ENCODE results near the gene TMEM91.

DNA sequence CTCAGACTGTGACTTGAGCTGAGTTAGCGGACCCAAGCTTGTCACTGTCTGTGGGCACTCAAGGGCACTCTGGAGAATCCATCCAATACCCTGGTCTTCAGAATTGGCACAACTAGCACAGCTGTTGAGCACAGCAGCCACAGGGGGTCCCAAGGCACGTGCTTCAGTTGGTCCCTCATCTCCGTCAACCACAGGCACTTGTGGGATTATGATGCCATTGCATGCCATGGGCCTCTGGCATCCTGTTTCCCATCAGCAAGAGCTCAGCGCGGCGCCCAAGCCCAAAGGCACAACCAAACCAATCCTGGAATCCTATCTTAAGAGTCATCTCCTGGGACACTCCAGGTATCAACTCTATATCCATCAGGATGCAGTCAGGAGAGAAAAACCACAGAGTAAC, 54.6 kb downstream of the TMEM91 start:
- TF ChIP-seq ATF1 (CRISPR knock-in tag; IDR thresholded peaks at IDR 0.05) (no peak), SOX15 (CRISPR knock-in tag; IDR thresholded peaks at IDR 0.05) (no peak)
- TF ChIP-seq, protein P1, sequence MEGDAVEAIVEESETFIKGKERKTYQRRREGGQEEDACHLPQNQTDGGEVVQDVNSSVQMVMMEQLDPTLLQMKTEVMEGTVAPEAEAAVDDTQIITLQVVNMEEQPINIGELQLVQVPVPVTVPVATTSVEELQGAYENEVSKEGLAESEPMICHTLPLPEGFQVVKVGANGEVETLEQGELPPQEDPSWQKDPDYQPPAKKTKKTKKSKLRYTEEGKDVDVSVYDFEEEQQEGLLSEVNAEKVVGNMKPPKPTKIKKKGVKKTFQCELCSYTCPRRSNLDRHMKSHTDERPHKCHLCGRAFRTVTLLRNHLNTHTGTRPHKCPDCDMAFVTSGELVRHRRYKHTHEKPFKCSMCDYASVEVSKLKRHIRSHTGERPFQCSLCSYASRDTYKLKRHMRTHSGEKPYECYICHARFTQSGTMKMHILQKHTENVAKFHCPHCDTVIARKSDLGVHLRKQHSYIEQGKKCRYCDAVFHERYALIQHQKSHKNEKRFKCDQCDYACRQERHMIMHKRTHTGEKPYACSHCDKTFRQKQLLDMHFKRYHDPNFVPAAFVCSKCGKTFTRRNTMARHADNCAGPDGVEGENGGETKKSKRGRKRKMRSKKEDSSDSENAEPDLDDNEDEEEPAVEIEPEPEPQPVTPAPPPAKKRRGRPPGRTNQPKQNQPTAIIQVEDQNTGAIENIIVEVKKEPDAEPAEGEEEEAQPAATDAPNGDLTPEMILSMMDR (IDR thresholded peaks at IDR 0.05) = no peak
- TF ChIP-seq, protein P2, sequence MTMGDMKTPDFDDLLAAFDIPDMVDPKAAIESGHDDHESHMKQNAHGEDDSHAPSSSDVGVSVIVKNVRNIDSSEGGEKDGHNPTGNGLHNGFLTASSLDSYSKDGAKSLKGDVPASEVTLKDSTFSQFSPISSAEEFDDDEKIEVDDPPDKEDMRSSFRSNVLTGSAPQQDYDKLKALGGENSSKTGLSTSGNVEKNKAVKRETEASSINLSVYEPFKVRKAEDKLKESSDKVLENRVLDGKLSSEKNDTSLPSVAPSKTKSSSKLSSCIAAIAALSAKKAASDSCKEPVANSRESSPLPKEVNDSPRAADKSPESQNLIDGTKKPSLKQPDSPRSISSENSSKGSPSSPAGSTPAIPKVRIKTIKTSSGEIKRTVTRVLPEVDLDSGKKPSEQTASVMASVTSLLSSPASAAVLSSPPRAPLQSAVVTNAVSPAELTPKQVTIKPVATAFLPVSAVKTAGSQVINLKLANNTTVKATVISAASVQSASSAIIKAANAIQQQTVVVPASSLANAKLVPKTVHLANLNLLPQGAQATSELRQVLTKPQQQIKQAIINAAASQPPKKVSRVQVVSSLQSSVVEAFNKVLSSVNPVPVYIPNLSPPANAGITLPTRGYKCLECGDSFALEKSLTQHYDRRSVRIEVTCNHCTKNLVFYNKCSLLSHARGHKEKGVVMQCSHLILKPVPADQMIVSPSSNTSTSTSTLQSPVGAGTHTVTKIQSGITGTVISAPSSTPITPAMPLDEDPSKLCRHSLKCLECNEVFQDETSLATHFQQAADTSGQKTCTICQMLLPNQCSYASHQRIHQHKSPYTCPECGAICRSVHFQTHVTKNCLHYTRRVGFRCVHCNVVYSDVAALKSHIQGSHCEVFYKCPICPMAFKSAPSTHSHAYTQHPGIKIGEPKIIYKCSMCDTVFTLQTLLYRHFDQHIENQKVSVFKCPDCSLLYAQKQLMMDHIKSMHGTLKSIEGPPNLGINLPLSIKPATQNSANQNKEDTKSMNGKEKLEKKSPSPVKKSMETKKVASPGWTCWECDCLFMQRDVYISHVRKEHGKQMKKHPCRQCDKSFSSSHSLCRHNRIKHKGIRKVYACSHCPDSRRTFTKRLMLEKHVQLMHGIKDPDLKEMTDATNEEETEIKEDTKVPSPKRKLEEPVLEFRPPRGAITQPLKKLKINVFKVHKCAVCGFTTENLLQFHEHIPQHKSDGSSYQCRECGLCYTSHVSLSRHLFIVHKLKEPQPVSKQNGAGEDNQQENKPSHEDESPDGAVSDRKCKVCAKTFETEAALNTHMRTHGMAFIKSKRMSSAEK (CRISPR knock-in tag; IDR thresholded peaks at IDR 0.05; ENCODE audit: borderline replicate concordance) = no peak

Measured in WTC11 (cell line).